Activated T-helper 1 cell treated with anti-CD3 and anti-CD28 coated beads, Interleukin-12 subunit alpha, Interleukin-12 subunit beta, Interleukin-2, Interleukin-4 antibody, amounts not matched to agents 30 ng/mL and 10 ng/mL and 1 ng/mL, durations not matched to agents 14 hours and 24 hours and 36 hours (primary cell): Measurements from ENCODE around the gene BUD13. TPM values are rescaled to one million over a fixed set of nuclear protein-coding genes. Genes with fewer than 3 reads are reported as not detected.
"Not testable (repeated sequence)": the region's sequence is repeated elsewhere in the genome, so short reads cannot be mapped to it uniquely, and the experiment has no call there.

Source experiments
- DNase-seq: peaks from one replicate; pipeline ENCODE4 v3.0.0; 2021; ENCODE audit warnings: low spot score
- H3K27ac Mint-ChIP-seq: one replicate; pipeline ENCODE4 v1.8.0; 2021; ENCODE audit warnings: mild to moderate bottlenecking, mixed read lengths
- H3K27me3 Mint-ChIP-seq: one replicate; pipeline ENCODE4 v1.8.0; 2022; ENCODE audit warnings: mild to moderate bottlenecking, moderate library complexity, mixed read lengths; ENCODE audit not compliant: insufficient read depth
- H3K36me3 Mint-ChIP-seq: one replicate; pipeline ENCODE4 v1.8.0; 2021; ENCODE audit warnings: low read depth, mixed read lengths
- H3K4me1 Mint-ChIP-seq: one replicate; pipeline ENCODE4 v1.8.0; 2021; ENCODE audit warnings: low read depth, mixed read lengths
- H3K4me3 Mint-ChIP-seq: one replicate; pipeline ENCODE4 v1.8.0; 2021; ENCODE audit warnings: mild to moderate bottlenecking, moderate library complexity, mixed read lengths
- H3K9me3 Mint-ChIP-seq: one replicate; pipeline ENCODE4 v1.8.0; 2021; ENCODE audit warnings: mixed read lengths
- intact Hi-C: fragments of 100-400 bp; cut with micrococcal nuclease; formaldehyde crosslinking; loops from one replicate; pipeline ENCODE4 v1.15.1; 2024
- total RNA-seq: library from RNA; stranded (reverse); gene quantifications from 2 replicates; pipeline ENCODE4 v1.2.3, GENCODE V29; 2022

Gene BUD13
- total RNA-seq, 1 donor from 2014 or later = 30.0 TPM

- H3K4me3 Mint-ChIP-seq = no peak overlapping the region
Measured at GRCh38 chr11:116804001-116804400, 31.2 kb upstream of the BUD13 start.

GRCh38 chr11:116801662-116802061 is 28.9 kb upstream of the BUD13 start:
- H3K4me1 Mint-ChIP-seq, DNase-seq, intact Hi-C loops, H3K27ac Mint-ChIP-seq, H3K9me3 Mint-ChIP-seq, H3K4me3 Mint-ChIP-seq, H3K36me3 Mint-ChIP-seq: not testable (repeated sequence)
- H3K27me3 Mint-ChIP-seq = peaks cover 23% of the 10 kb centered on the region

More at GRCh38 chr11:116804001-116804400, 31.2 kb upstream of the BUD13 start:
- no peak for DNase-seq
- intact Hi-C loops = no loop called here
- Mint-ChIP-seq H3K36me3 (no peaks in the 10 kb centered on the region), H3K27me3 (peaks cover 20% of the 10 kb centered on the region), H3K9me3 (no peaks in the 10 kb centered on the region), H3K27ac (no peak overlapping the region), H3K4me1 (no peaks in the 10 kb centered on the region)

- Mint-ChIP-seq H3K27me3 (peaks cover 23% of the 10 kb centered on the region), H3K36me3 (no peaks in the 10 kb centered on the region), H3K27ac (no peak overlapping the region), H3K4me1 (no peaks in the 10 kb centered on the region), H3K4me3 (no peak overlapping the region), H3K9me3 (no peaks in the 10 kb centered on the region)
- intact Hi-C loops = no loop called here
- DNase-seq = no peak
Measured at GRCh38 chr11:116800610-116801009, 27.8 kb upstream of the BUD13 start.

- peaks cover 23% of the 10 kb centered on the region for H3K27me3 Mint-ChIP-seq
- no peak overlapping the region for H3K27ac Mint-ChIP-seq
- H3K4me1 Mint-ChIP-seq = no peaks in the 10 kb centered on the region
- H3K4me3 Mint-ChIP-seq = no peak overlapping the region
- no peak for DNase-seq
- H3K9me3 Mint-ChIP-seq = no peaks in the 10 kb centered on the region
- no peaks in the 10 kb centered on the region for H3K36me3 Mint-ChIP-seq
- intact Hi-C loops = no loop called here
Measured at GRCh38 chr11:116798368-116798767, 25.6 kb upstream of the BUD13 start.

- H3K9me3 Mint-ChIP-seq = no peaks in the 10 kb centered on the region
- no peak overlapping the region for H3K27ac Mint-ChIP-seq
- H3K36me3 Mint-ChIP-seq = no peaks in the 10 kb centered on the region
Measured at GRCh38 chr11:116797816-116798215, 25.0 kb upstream of the BUD13 start.

GRCh38 chr11:116796548-116796947 is 23.8 kb upstream of the BUD13 start:
- DNase-seq = no peak
- no peak overlapping the region for H3K4me3 Mint-ChIP-seq
- intact Hi-C loops = no loop called here
- H3K9me3 Mint-ChIP-seq = no peaks in the 10 kb centered on the region
- no peak overlapping the region for H3K27ac Mint-ChIP-seq
- H3K27me3 Mint-ChIP-seq = peaks cover 16% of the 10 kb centered on the region
- H3K36me3 Mint-ChIP-seq = no peaks in the 10 kb centered on the region
- H3K4me1 Mint-ChIP-seq = no peaks in the 10 kb centered on the region

More at GRCh38 chr11:116797816-116798215, 25.0 kb upstream of the BUD13 start:
- Mint-ChIP-seq H3K4me3 (no peak overlapping the region), H3K4me1 (no peaks in the 10 kb centered on the region), H3K27me3 (peaks cover 22% of the 10 kb centered on the region)
- intact Hi-C loops = no loop called here
- no peak for DNase-seq

GRCh38 chr11:116794851-116795250 is 22.1 kb upstream of the BUD13 start:
- Mint-ChIP-seq H3K27me3 (peaks cover 10% of the 10 kb centered on the region), H3K4me1 (peaks cover 5% of the 10 kb centered on the region), H3K4me3 (no peak overlapping the region), H3K9me3 (no peaks in the 10 kb centered on the region), H3K27ac (no peak overlapping the region), H3K36me3 (no peaks in the 10 kb centered on the region)
- intact Hi-C loops = no loop called here
- DNase-seq = no peak

GRCh38 chr11:116793772-116794097 is 20.9 kb upstream of the BUD13 start:
- Mint-ChIP-seq H3K27ac (no peak overlapping the region), H3K36me3 (no peaks in the 10 kb centered on the region), H3K4me1 (peaks cover 11% of the 10 kb centered on the region), H3K27me3 (peaks cover 3% of the 10 kb centered on the region), H3K4me3 (no peak overlapping the region), H3K9me3 (no peaks in the 10 kb centered on the region)
- intact Hi-C loops = no loop called here
- DNase-seq = no peak

- intact Hi-C loops = no loop called here
- no peak for DNase-seq
- Mint-ChIP-seq H3K27me3 (no peaks in the 10 kb centered on the region), H3K9me3 (no peaks in the 10 kb centered on the region), H3K36me3 (no peaks in the 10 kb centered on the region), H3K4me1 (peaks cover 17% of the 10 kb centered on the region), H3K27ac (no peak overlapping the region), H3K4me3 (no peak overlapping the region)
Measured at GRCh38 chr11:116792869-116793771, 20.3 kb upstream of the BUD13 start.

- no peak for DNase-seq
- intact Hi-C loops = no loop called here
- Mint-ChIP-seq H3K27me3 (no peaks in the 10 kb centered on the region), H3K36me3 (no peaks in the 10 kb centered on the region), H3K4me3 (no peak overlapping the region), H3K9me3 (no peaks in the 10 kb centered on the region), H3K27ac (no peak overlapping the region), H3K4me1 (peaks cover 18% of the 10 kb centered on the region)
Measured at GRCh38 chr11:116792144-116792868, 19.5 kb upstream of the BUD13 start.

- peaks cover 24% of the 10 kb centered on the region for H3K4me1 Mint-ChIP-seq
- DNase-seq = no peak
- no peak within 1 kb of the TSS for H3K27ac Mint-ChIP-seq
- peak within 1 kb of the TSS; percentile 46 for H3K4me3 Mint-ChIP-seq
- intact Hi-C loops = loop anchor here (1.0 kb wide), 4 partner anchors 45 to 435 kb away; no protein-coding TSS in a partner anchor
- peaks cover 4% of the 10 kb centered on the region for H3K36me3 Mint-ChIP-seq
- H3K27me3 Mint-ChIP-seq = no peaks in the 10 kb centered on the region
- H3K9me3 Mint-ChIP-seq = no peaks in the 10 kb centered on the region
Measured at GRCh38 chr11:116791813-116792143, 19.0 kb upstream of the BUD13 start, which contains the start of gene APOA5. Gene APOA5, minus strand, starts transcription at chr11:116791879. Its CDS starts 19 bp downstream, at chr11:116791860.

GRCh38 chr11:116791002-116791812 is 18.4 kb upstream of the BUD13 start:
- H3K4me1 Mint-ChIP-seq = peaks cover 29% of the 10 kb centered on the region
- DNase-seq = peak; percentile 62
- no peaks in the 10 kb centered on the region for H3K9me3 Mint-ChIP-seq
- H3K27me3 Mint-ChIP-seq = no peaks in the 10 kb centered on the region
- intact Hi-C loops = loop anchor here (1.0 kb wide), 4 partner anchors 45 to 435 kb away; no protein-coding TSS in a partner anchor
- peak overlapping the region; percentile 46 for H3K4me3 Mint-ChIP-seq
- H3K36me3 Mint-ChIP-seq = peaks cover 10% of the 10 kb centered on the region
- H3K27ac Mint-ChIP-seq = no peak overlapping the region
